ENCODE results near the gene AATK.

DNA sequence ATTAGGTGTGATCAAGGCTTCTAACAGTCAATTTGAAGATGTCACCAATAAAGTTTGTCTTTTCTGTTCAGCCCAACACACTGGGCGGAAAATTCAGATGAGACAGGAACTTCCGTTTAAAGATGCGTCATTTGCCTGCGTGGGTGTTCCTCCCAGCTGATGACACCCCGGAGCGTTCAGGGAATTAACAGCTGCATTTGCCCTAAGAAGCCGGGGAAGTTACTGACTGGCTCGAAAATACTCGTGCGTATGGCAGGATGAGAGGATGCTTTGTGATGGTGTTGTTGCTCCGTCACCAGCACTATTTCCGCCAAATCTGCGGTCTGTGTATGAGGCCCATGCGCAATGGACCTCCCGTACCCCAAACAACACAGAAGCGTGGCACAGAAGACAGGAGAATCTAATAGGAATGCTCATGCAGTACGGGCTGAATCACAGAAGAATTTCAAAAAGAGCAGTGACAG lies 12.6 kb downstream of the AATK start:
- TF ChIP-seq TARDBP (IDR thresholded peaks at IDR 0.05), result no peak
- TF ChIP-seq FOXK2 (IDR thresholded peaks at IDR 0.05), result no peak
- TF ChIP-seq SP1 (IDR thresholded peaks at IDR 0.05), result no peak
- TF ChIP-seq ARNT (IDR thresholded peaks at IDR 0.05), result no peak
- no peak for TF ChIP-seq FOXA1 (IDR thresholded peaks at IDR 0.05)
- TF ChIP-seq L3MBTL2 (conservative IDR thresholded peaks at IDR 0.05), result no peak
- TF ChIP-seq SUZ12 (IDR thresholded peaks at IDR 0.05), result no peak
- TF ChIP-seq BHLHE40 (IDR thresholded peaks at IDR 0.05; ENCODE audit: borderline replicate concordance), result no peak
- no peak for TF ChIP-seq HDGF (IDR thresholded peaks at IDR 0.05; ENCODE audit: borderline replicate concordance)
- TF ChIP-seq NFRKB (IDR thresholded peaks at IDR 0.05), result no peak
- no peak for TF ChIP-seq FOXM1 (IDR thresholded peaks at IDR 0.05; ENCODE audit: borderline replicate concordance)
- TF ChIP-seq, protein P1, sequence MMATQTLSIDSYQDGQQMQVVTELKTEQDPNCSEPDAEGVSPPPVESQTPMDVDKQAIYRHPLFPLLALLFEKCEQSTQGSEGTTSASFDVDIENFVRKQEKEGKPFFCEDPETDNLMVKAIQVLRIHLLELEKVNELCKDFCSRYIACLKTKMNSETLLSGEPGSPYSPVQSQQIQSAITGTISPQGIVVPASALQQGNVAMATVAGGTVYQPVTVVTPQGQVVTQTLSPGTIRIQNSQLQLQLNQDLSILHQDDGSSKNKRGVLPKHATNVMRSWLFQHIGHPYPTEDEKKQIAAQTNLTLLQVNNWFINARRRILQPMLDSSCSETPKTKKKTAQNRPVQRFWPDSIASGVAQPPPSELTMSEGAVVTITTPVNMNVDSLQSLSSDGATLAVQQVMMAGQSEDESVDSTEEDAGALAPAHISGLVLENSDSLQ (IDR thresholded peaks at IDR 0.05), result no peak
- TF ChIP-seq LEF1 (IDR thresholded peaks at IDR 0.05; ENCODE audit: borderline replicate concordance), result no peak

Data from HEK293T (cell line).